SU-DHL-6 (cell line): Measurements from ENCODE around the gene TMEM129.

Source experiments
- EZH2phosphoT487 ChIP-seq: fragments of 200-600 bp; sonication (generic), shearing (Covaris generic); conservative IDR thresholded peaks from 2 replicates; pipeline ENCODE4 v1.6.1; 2018; ENCODE audit warnings: mild to moderate bottlenecking, antibody characterized with exemption, low read length, moderate library complexity, mixed read lengths
- TF ChIP-seq, protein P1 (sequence below): fragments of 200-600 bp; sonication (generic); IDR thresholded peaks from one replicate; pipeline ENCODE4 v1.5.1; 2017; ENCODE audit warnings: antibody characterized with exemption, mild to moderate bottlenecking, low read length, moderate library complexity; ENCODE audit not compliant: insufficient read depth, poor library complexity, severe bottlenecking

DNA sequence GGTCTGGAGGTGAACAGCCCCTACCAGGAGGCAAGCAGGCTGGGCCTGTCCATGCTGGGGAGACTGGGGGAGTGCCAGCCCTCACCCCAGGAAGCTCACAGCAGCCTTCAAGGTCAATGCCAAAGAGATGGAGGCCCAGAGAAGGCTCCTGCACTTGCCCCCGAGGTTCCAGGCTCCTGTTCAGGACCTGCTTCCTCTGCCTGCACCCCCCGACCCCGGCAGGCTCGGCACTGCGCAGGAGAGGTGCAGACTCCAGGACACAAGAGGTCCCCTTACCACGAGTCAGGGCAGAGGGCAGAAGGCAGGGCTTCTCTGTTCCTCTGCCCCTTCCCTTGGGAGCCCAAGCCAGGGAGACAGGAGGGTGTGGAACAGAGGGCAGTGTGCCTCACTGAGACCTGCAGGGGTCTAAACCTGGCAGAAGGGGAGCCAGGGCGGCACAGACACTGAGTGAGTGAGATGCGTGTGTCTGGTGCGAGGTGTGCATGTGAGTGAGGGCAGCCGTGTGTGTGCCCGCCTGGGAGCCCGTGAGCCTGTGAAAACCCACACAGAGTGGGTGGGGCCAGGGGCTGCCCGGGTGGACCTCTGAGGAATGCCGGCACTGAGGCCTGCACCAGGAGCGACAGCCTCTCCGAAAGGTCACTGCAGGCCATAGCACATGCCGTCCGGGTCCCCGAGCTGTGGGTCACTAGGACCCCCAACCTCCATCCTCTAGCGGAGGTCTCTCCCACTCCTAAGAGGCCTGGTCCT is 41.3 kb upstream of the TMEM129 start:
- TF ChIP-seq, protein P1, sequence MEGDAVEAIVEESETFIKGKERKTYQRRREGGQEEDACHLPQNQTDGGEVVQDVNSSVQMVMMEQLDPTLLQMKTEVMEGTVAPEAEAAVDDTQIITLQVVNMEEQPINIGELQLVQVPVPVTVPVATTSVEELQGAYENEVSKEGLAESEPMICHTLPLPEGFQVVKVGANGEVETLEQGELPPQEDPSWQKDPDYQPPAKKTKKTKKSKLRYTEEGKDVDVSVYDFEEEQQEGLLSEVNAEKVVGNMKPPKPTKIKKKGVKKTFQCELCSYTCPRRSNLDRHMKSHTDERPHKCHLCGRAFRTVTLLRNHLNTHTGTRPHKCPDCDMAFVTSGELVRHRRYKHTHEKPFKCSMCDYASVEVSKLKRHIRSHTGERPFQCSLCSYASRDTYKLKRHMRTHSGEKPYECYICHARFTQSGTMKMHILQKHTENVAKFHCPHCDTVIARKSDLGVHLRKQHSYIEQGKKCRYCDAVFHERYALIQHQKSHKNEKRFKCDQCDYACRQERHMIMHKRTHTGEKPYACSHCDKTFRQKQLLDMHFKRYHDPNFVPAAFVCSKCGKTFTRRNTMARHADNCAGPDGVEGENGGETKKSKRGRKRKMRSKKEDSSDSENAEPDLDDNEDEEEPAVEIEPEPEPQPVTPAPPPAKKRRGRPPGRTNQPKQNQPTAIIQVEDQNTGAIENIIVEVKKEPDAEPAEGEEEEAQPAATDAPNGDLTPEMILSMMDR: no peak
- TF ChIP-seq EZH2phosphoT487: no peak
